IMR-90 (cell line): Measurements from ENCODE around the gene OPN4. TPM values are rescaled to one million over a fixed set of nuclear protein-coding genes. Genes with fewer than 3 reads are reported as not detected.

Source experiments
- polyA plus RNA-seq, 3 experiments: library from polyadenylated mRNA; depleted of rRNA; stranded (reverse); fragments of >200 nt; gene quantifications; 2 replicates each; pipeline ENCODE4 v1.2.3, GENCODE V29; 2012; ENCODE audit warnings: low replicate concordance in 1 of 3
- total RNA-seq: library from RNA; depleted of rRNA; stranded (reverse); fragments of >200 nt; gene quantifications from 2 replicates; pipeline ENCODE4 v1.2.3, GENCODE V29; 2012; rRNA removed

Gene OPN4
- total and polyA plus RNA-seq, 2 of the 4 experiments (the other 2 are of a cell fraction), result 0.03 TPM; not detected in 1

Other genes with a start within 250 kb of the OPN4 start
- gene WAPL, start 132.8 kb upstream of the OPN4 start, total RNA-seq, result 31.7 and 49.4 TPM in 2 replicates
- 9.5 and 11.5 TPM in 2 replicates for gene WAPL, start 132.8 kb upstream of the OPN4 start, polyA plus RNA-seq (2012; rRNA removed)
- 0.28 and 0.36 TPM in 2 replicates for gene LDB3, start 14.0 kb downstream of the OPN4 start, total RNA-seq
- gene LDB3, start 14.0 kb downstream of the OPN4 start, polyA plus RNA-seq (2012; rRNA removed), result 2.6 and 3.2 TPM in 2 replicates
- 93.7 and 94.7 TPM in 2 replicates for gene BMPR1A, start 102.1 kb downstream of the OPN4 start, total RNA-seq
- gene BMPR1A, start 102.1 kb downstream of the OPN4 start, polyA plus RNA-seq (2012; rRNA removed), result 13.5 and 15.9 TPM in 2 replicates